IMR-90 (cell line): Measurements from ENCODE around the gene RBM7. TPM values are rescaled to one million over a fixed set of nuclear protein-coding genes. Genes with fewer than 3 reads are reported as not detected.
A peak's percentile ranks its signal among the peaks of the same experiment; 100 is the strongest.

ENCODE experiments used
- ATAC-seq: fragments of 200-7000 bp; cut with Tn5 transposase; 2 replicates; pipeline ENCODE4 v1.9.1; 2020; ENCODE audit warnings: low read depth, mild to moderate bottlenecking, moderate library complexity
- BruUV-seq: library from RNA; stranded (reverse); fragments of 400-500 nt; replicated peaks from 2 replicates; lab custom pipeline; 2021; lab: Mats Ljungman, UMichigan
- CTCF ChIA-PET: fragments of 300-600 bp; formaldehyde crosslinking; extraction: SDS; loops from one replicate; lab custom pipeline; 2021; ENCODE audit warnings: antibody characterized with exemption; lab: Yijun Ruan, JAX
- POLR2A ChIA-PET: fragments of 300-600 bp; sonication (Branson Sonifier 250); formaldehyde crosslinking; loops from one replicate; lab custom pipeline; 2022; ENCODE audit warnings: antibody characterized with exemption; ENCODE audit not compliant: unreplicated experiment; lab: Charles Lee
- DNase-seq: peaks from one replicate; pipeline ENCODE4 v3.0.0; 2013
- H2AFZ ChIP-seq: replicated peaks from 2 replicates; pipeline ENCODE3; 2013; ENCODE audit warnings: low read length, mild to moderate bottlenecking; ENCODE audit not compliant: poor library complexity
- H2AK5ac ChIP-seq: 2 replicates; pipeline ENCODE4 v1.6.1; 2013; ENCODE audit warnings: low read depth, low read length, inconsistent platforms
- H2AK9ac ChIP-seq: replicated peaks from 2 replicates; pipeline ENCODE3; 2013; ENCODE audit warnings: mild to moderate bottlenecking, low read depth, low read length, moderate library complexity; ENCODE audit not compliant: poor library complexity
- H2BK120ac ChIP-seq: 2 replicates; pipeline ENCODE4 v1.6.1; 2013; ENCODE audit warnings: low read depth, low read length, inconsistent platforms
- H2BK15ac ChIP-seq: 3 replicates; pipeline ENCODE4 v1.6.1; 2013; ENCODE audit warnings: low read depth, low read length, inconsistent platforms
- H2BK20ac ChIP-seq: 2 replicates; pipeline ENCODE4 v1.6.1; 2013; ENCODE audit warnings: low read depth, mild to moderate bottlenecking, inconsistent platforms, low read length, moderate library complexity
- H2BK5ac ChIP-seq: 2 replicates; pipeline ENCODE4 v1.6.1; 2013; ENCODE audit warnings: mild to moderate bottlenecking, low read depth, low read length, inconsistent platforms; ENCODE audit not compliant: poor library complexity, severe bottlenecking
- H3K14ac ChIP-seq: replicated peaks from 2 replicates; pipeline ENCODE4 v1.6.1; 2013; ENCODE audit warnings: low read depth, low read length, inconsistent platforms
- H3K18ac ChIP-seq: 2 replicates; pipeline ENCODE4 v1.6.1; 2013; ENCODE audit warnings: low read depth, low read length, control low read depth
- H3K23ac ChIP-seq: 2 replicates; pipeline ENCODE4 v1.6.1; 2013; ENCODE audit warnings: low read depth, low read length, inconsistent platforms
- H3K27ac ChIP-seq: 2 replicates; pipeline ENCODE4 v1.5.1; 2013; ENCODE audit warnings: mild to moderate bottlenecking, control low read depth, low read length; ENCODE audit not compliant: insufficient read depth
- H3K27me3 ChIP-seq: 2 replicates; pipeline ENCODE4 v1.6.1; 2013; ENCODE audit warnings: low read length; ENCODE audit not compliant: control insufficient read depth, insufficient read depth
- H3K36me3 ChIP-seq: 2 replicates; pipeline ENCODE4 v1.6.1; 2013; ENCODE audit warnings: low read length, mixed read lengths; ENCODE audit not compliant: control insufficient read depth, insufficient read depth
- H3K4ac ChIP-seq: 2 replicates; pipeline ENCODE4 v1.6.1; 2013; ENCODE audit warnings: low read depth, low read length, inconsistent platforms
- H3K4me1 ChIP-seq: 2 replicates; pipeline ENCODE4 v1.6.1; 2013; ENCODE audit warnings: low read length, mixed read lengths; ENCODE audit not compliant: control insufficient read depth, insufficient read depth
- H3K4me2 ChIP-seq: 2 replicates; pipeline ENCODE4 v1.6.1; 2013; ENCODE audit warnings: low read depth, mild to moderate bottlenecking, control low read depth, low read length, moderate library complexity
- H3K4me3 ChIP-seq: 2 replicates; pipeline ENCODE4 v1.5.1; 2013; ENCODE audit warnings: low read depth, mild to moderate bottlenecking, control low read depth, low read length, moderate library complexity; ENCODE audit not compliant: insufficient read depth
- H3K56ac ChIP-seq: 2 replicates; pipeline ENCODE4 v1.6.1; 2013; ENCODE audit warnings: low read length, inconsistent platforms; ENCODE audit not compliant: insufficient read depth; ENCODE audit errors: extremely low read depth
- H3K79me1 ChIP-seq, 2 experiments: 2 replicates each; pipeline ENCODE4 v1.6.1; 2013; ENCODE audit warnings: low read length in 2 of 2, inconsistent platforms in 1 of 2, low read depth in 1 of 2
- H3K9ac ChIP-seq: 2 replicates; pipeline ENCODE4 v1.6.1; 2013; ENCODE audit warnings: low read depth, low read length, control low read depth
- H3K9me1 ChIP-seq: 2 replicates; pipeline ENCODE4 v1.6.1; 2013; ENCODE audit warnings: low read length, inconsistent platforms; ENCODE audit not compliant: insufficient read depth
- H3K9me3 ChIP-seq: 2 replicates; pipeline ENCODE4 v1.6.1; 2013; ENCODE audit warnings: low read length; ENCODE audit not compliant: control insufficient read depth, insufficient read depth
- H4K20me1 ChIP-seq: 2 replicates; pipeline ENCODE4 v1.6.1; 2013; ENCODE audit warnings: low read length, inconsistent platforms; ENCODE audit not compliant: insufficient read depth
- H4K5ac ChIP-seq: 2 replicates; pipeline ENCODE4 v1.6.1; 2013; ENCODE audit warnings: mild to moderate bottlenecking, low read depth, low read length, control low read depth
- H4K8ac ChIP-seq, 2 experiments: 2 replicates each; pipeline ENCODE4 v1.6.1; 2013; ENCODE audit warnings: low read depth in 2 of 2, low read length in 2 of 2, control low read depth in 1 of 2, inconsistent platforms in 1 of 2
- H4K91ac ChIP-seq: 2 replicates; pipeline ENCODE4 v1.6.1; 2013; ENCODE audit warnings: low read depth, low read length, inconsistent platforms; ENCODE audit not compliant: insufficient read depth
- BHLHE40 ChIP-seq: fragments of 150-350 bp; IDR thresholded peaks from 2 replicates; pipeline ENCODE4 v1.6.1; 2016; ENCODE audit warnings: mild to moderate bottlenecking, low read depth, low read length
- CHD1 ChIP-seq: IDR thresholded peaks from 2 replicates; pipeline ENCODE4 v1.6.1; 2012; ENCODE audit warnings: low read depth, low read length, improper control_type of control experiment
- MAFK ChIP-seq: IDR thresholded peaks from 2 replicates; pipeline ENCODE4 v1.6.1; 2012; ENCODE audit warnings: low read depth, low read length, improper control_type of control experiment
- MAZ ChIP-seq: IDR thresholded peaks from 2 replicates; pipeline ENCODE4 v1.6.1; 2012; ENCODE audit warnings: low read depth, mild to moderate bottlenecking, low read length, improper control_type of control experiment, moderate library complexity, borderline replicate concordance
- NFE2L2 ChIP-seq: fragments of 150-350 bp; IDR thresholded peaks from 2 replicates; pipeline ENCODE4 v1.6.1; 2016; ENCODE audit warnings: low read depth, mild to moderate bottlenecking, low read length
- POLR2A ChIP-seq: IDR thresholded peaks from 2 replicates; pipeline ENCODE4 v1.6.1; 2012; ENCODE audit warnings: mild to moderate bottlenecking, low read depth, low read length
- RAD21 ChIP-seq: IDR thresholded peaks from 2 replicates; pipeline ENCODE4 v1.6.1; 2012; ENCODE audit warnings: low read length, improper control_type of control experiment
- RCOR1 ChIP-seq: IDR thresholded peaks from 2 replicates; pipeline ENCODE4 v1.6.1; 2012; ENCODE audit warnings: mild to moderate bottlenecking, low read length, improper control_type of control experiment; ENCODE audit not compliant: insufficient replicate concordance
- SMC3 ChIP-seq: fragments of 150-350 bp; IDR thresholded peaks from 2 replicates; pipeline ENCODE4 v1.6.1; 2016; ENCODE audit warnings: low read depth, mild to moderate bottlenecking, antibody characterized with exemption, low read length, moderate library complexity
- WGBS, 2 experiments: methylation state at CpG; one replicate each; pipeline versions ENCODE4 v1.1.5 to v1.1.7; 2013; ENCODE audit warnings: missing lambda C conversion rate in 2 of 2; ENCODE audit not compliant: insufficient read length in 1 of 2; ENCODE audit errors: extremely low coverage in 2 of 2; 5-methylcytosine and 5-hydroxymethylcytosine counted together
- dilution Hi-C: fragments of 300-500 bp; cut with HindIII; formaldehyde crosslinking; loops from one replicate; pipeline ENCODE4 v1.14.3; 2018; ENCODE audit warnings: low sequenced_read_pairs; ENCODE audit not compliant: unreplicated experiment
- in situ Hi-C: fragments of 300-500 bp; cut with MboI; formaldehyde crosslinking; loops from 3 replicates; pipeline ENCODE4 v1.14.3; 2019; ENCODE audit warnings: low sequenced_read_pairs, inconsistent platforms, mixed read lengths
- intact Hi-C: fragments of 100-400 bp; cut with micrococcal nuclease; formaldehyde crosslinking; loops from 2 replicates; pipeline ENCODE4 v1.10.0; 2022
- polyA plus RNA-seq, 3 experiments: library from polyadenylated mRNA; depleted of rRNA; stranded (reverse); fragments of >200 nt; gene quantifications; 2 replicates each; pipeline ENCODE4 v1.2.3, GENCODE V29; 2012; ENCODE audit warnings: low replicate concordance in 1 of 3
- total RNA-seq: library from RNA; depleted of rRNA; stranded (reverse); fragments of >200 nt; gene quantifications from 2 replicates; pipeline ENCODE4 v1.2.3, GENCODE V29; 2012
- TF ChIP-seq, protein P1 (sequence below): conservative IDR thresholded peaks from 2 replicates; pipeline ENCODE4 v1.5.1; 2012; ENCODE audit warnings: mild to moderate bottlenecking, low read depth, low read length, improper control_type of control experiment
- TF ChIP-seq, protein P2 (sequence below): fragments of 150-350 bp; IDR thresholded peaks from 2 replicates; pipeline ENCODE4 v1.6.1; 2017; ENCODE audit warnings: mild to moderate bottlenecking, antibody characterized with exemption, low read length, low read depth
- TF ChIP-seq, protein P3 (sequence below): fragments of 150-350 bp; IDR thresholded peaks from 2 replicates; pipeline ENCODE4 v1.6.1; 2016; ENCODE audit warnings: low read depth, mild to moderate bottlenecking, low read length, moderate library complexity, borderline replicate concordance

The RBM7 gene
- total and polyA plus RNA-seq, 2 of the 4 experiments (the other 2 are of a cell fraction), result 27.8 to 111 TPM

DNA sequence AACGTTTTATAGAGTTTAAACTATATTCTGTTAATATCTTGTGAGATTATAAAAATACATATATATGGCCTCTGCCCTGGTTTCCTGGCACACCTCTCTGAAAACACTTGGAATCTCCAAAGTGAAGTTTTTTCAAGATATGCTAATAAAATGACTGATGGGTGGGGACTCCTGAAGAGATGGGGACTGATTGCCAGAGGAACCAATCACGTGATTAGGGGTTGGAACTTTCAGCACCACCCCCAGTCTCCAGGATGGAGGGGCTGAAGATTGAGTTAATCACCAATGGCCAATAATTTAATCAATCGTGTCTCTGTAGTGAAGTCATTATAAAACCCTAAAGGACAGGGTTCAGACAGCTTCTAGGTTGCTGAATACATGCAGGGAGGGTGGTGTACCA lies 37.5 kb upstream of the RBM7 start:
- no TSS peak for BruUV-seq

More for the DNA sequence above, 37.5 kb upstream of the RBM7 start:
- no peak overlapping the region for H3K27ac ChIP-seq
- peaks cover 20% of the 10 kb centered on the region for H3K9me1 ChIP-seq
- WGBS, 2 experiments, result no CpG with 5 or more reads among the region's 3 CpGs
- no peaks in the 10 kb centered on the region for H3K27me3 ChIP-seq
- no peak overlapping the region for H3K56ac ChIP-seq
- no peak overlapping the region for H4K8ac ChIP-seq
- ATAC-seq, result no peak
- no peak overlapping the region for H3K9ac ChIP-seq
- H3K4me2 ChIP-seq, result no peak overlapping the region
- DNase-seq, result no peak
- H3K14ac ChIP-seq, result no peak overlapping the region
- H4K5ac ChIP-seq, result no peak overlapping the region
- H4K20me1 ChIP-seq, result no peaks in the 10 kb centered on the region
- peaks cover 0 to 8% of the 10 kb centered on the region in 2 experiments; a peak in 2 of 4 replicates for H3K79me1 ChIP-seq
- H3K9me3 ChIP-seq, result no peaks in the 10 kb centered on the region
- no peaks in the 10 kb centered on the region for H3K36me3 ChIP-seq
- ChIA-PET CTCF (interaction anchor here (0.7 kb wide), 1 partner anchor 22 kb away, joined by 3 read pairs; no protein-coding TSS in a partner anchor), POLR2A (no interaction called here)
- H2BK20ac ChIP-seq, result 0 out of 2 replicates have a peak overlapping the region, but pooled peaks have one; percentile 24
- no peak overlapping the region for H2BK5ac ChIP-seq
- in situ Hi-C loops, result no loop called here
- no peak overlapping the region for H2AK9ac ChIP-seq
- 0 out of 2 replicates have a peak overlapping the region, but pooled peaks have one; percentile 42 for H3K4ac ChIP-seq
- H4K91ac ChIP-seq, result no peak overlapping the region
- H2AK5ac ChIP-seq, result no peak overlapping the region
- H3K23ac ChIP-seq, result no peak overlapping the region
- no peak overlapping the region for H2AFZ ChIP-seq
- H3K18ac ChIP-seq, result no peak overlapping the region
- no peak overlapping the region for H3K4me3 ChIP-seq
- H2BK120ac ChIP-seq, result no peak overlapping the region; the same call in 1 of the 2 replicates
- TF ChIP-seq, protein P1, sequence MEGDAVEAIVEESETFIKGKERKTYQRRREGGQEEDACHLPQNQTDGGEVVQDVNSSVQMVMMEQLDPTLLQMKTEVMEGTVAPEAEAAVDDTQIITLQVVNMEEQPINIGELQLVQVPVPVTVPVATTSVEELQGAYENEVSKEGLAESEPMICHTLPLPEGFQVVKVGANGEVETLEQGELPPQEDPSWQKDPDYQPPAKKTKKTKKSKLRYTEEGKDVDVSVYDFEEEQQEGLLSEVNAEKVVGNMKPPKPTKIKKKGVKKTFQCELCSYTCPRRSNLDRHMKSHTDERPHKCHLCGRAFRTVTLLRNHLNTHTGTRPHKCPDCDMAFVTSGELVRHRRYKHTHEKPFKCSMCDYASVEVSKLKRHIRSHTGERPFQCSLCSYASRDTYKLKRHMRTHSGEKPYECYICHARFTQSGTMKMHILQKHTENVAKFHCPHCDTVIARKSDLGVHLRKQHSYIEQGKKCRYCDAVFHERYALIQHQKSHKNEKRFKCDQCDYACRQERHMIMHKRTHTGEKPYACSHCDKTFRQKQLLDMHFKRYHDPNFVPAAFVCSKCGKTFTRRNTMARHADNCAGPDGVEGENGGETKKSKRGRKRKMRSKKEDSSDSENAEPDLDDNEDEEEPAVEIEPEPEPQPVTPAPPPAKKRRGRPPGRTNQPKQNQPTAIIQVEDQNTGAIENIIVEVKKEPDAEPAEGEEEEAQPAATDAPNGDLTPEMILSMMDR, result no peak
- no peak for TF ChIP-seq RCOR1
- no peak for TF ChIP-seq POLR2A
- no peak for TF ChIP-seq RAD21
- no peak for TF ChIP-seq NFE2L2
- no peak for TF ChIP-seq CHD1
- TF ChIP-seq SMC3, result no peak
- TF ChIP-seq, protein P2, sequence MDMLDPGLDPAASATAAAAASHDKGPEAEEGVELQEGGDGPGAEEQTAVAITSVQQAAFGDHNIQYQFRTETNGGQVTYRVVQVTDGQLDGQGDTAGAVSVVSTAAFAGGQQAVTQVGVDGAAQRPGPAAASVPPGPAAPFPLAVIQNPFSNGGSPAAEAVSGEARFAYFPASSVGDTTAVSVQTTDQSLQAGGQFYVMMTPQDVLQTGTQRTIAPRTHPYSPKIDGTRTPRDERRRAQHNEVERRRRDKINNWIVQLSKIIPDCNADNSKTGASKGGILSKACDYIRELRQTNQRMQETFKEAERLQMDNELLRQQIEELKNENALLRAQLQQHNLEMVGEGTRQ, result no peak
- no peak for TF ChIP-seq MAFK
- TF ChIP-seq BHLHE40, result no peak
- no peak for TF ChIP-seq MAZ
- TF ChIP-seq, protein P3, sequence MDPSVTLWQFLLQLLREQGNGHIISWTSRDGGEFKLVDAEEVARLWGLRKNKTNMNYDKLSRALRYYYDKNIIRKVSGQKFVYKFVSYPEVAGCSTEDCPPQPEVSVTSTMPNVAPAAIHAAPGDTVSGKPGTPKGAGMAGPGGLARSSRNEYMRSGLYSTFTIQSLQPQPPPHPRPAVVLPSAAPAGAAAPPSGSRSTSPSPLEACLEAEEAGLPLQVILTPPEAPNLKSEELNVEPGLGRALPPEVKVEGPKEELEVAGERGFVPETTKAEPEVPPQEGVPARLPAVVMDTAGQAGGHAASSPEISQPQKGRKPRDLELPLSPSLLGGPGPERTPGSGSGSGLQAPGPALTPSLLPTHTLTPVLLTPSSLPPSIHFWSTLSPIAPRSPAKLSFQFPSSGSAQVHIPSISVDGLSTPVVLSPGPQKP, result no peak
- dilution Hi-C loops, result no loop called here
- intact Hi-C loops, result no loop called here
- H3K4me1 ChIP-seq, result peaks cover 28% of the 10 kb centered on the region
- no peak overlapping the region for H2BK15ac ChIP-seq
